NCI-H2029 treated with DMSO at 0.1 percent for 48 hours (cell line): ENCODE data around the gene SPOCK3.
"Not testable (repeated sequence)": the region's sequence is repeated elsewhere in the genome, so short reads cannot be mapped to it uniquely, and the experiment has no call there.

ENCODE experiments used
- DNase-seq: peaks from one replicate; lab custom pipeline; 2025; lab: John Stamatoyannopoulos, UW

Gene SPOCK3

DNA sequence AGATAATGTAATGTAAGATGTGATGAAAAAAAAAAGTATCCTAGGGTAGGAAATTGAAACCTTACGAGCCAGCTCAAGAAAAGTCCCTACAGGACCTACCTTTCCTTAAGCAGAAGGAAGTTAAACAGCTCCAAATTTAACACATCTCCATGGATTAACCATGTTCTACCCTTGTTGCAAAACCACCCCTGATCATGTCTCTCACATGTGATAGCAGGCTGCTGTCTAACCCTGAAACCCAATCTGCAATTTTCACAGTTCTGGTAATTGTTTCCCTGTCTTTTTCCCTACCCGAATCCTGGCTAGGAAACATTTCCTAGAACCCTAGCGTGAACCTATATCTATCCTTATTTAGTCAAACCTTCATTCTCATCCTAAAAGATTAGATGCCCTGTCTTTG, 198.9 kb downstream of the SPOCK3 start:
- DNase-seq: no peak

DNA sequence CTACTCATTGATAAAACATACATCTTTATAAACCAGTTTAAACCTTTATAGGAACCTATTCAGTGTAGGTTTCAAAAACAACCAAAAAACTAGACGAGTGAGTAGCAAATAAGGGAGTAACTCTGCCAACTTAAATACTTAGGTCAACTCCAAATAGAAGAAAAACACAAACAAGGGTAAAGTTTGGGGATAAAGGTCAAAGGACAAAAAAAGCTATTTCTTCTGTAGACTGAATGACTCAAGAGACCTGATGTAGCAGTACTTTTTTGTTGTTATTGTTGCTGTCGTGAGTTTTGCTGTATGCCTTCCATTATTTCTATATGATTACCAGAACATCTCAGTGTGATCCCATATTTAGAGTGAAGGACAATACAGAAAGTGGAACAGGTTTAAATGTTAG, 199.3 kb downstream of the SPOCK3 start:
- DNase-seq: no peak

DNA sequence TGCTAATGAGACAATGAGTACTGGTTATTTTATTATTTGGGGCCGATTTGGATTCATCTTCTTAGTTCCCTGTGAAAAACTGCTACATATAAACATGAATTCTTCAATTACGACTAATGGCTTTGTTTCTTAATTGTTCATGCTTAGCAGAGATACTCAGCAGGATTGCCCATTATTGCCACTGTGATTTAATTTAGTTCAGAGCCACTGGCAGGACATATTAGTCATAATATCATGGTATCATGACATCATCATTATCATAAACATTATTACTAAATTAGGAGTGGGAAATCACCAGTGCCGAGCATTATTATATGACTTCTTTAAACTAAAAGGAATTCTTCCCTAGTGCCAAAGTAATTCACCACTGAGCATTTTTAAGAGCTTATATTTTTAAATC, 201.4 kb downstream of the SPOCK3 start:
- DNase-seq: no peak

DNA sequence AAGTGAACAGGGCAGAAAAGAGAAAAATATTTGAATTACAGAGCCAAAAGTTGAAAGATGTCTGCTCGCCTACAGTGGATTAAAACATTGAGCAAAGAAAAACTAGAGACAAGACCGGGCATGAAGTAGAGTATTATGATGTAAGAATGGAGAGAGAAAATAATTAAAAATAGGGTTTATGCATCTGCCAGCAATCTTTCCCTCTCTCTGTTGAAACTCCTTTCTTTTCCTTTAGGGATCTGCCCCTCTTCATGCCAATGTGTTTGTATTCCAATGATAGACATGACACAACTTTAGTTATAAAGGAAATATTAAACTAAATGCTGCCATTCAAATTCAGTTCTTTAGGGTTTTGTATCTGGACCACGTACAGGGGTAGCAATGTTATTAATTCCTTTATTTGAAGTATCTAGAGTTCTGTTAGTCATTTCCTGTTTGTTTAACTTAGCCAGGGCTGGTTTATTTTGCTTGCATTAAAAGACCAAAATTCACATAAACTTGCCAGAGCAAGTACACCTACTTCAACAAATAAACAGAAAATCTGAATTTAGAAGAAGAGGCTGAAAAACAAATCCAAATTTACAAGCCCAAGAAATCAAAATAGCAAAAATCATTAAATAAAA, 202.6 kb downstream of the SPOCK3 start:
- DNase-seq: no peak

DNA sequence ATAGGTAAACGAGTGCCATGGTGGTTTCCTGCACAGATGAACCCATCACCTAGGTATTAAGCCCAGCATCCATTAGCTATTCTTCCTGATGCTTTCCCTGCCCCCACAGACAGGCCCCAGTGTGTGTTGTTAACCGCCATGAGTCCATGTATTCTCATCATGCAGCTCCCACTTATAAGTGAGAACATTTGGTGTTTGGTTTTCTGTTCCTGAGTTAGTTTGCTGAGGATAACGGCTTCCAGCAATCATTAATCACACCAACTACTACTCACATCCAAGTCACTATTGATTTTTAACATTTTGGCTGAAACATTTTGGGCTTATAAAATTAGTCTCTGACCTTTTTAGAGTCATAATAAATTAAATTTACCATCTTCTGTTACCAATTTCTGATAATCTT, 205.3 kb downstream of the SPOCK3 start:
- no peak for DNase-seq

DNA sequence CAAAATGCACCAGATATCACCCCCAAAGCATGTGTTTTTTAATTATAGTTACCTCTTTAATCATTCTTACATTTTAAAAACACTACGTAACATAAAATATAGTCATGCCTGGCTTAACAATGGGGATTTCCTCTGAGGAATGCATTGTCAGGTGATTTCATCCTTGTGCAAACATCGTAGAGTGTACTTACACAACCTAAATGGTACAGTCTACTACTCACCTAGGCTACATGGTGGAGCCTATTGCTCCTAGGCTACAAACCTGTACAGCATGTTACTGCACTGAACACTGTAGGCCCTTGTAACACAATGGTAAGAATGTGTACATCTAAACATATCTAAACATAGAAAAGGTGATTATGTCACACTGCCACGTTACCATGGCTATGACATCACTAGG, 208.6 kb downstream of the SPOCK3 start:
- DNase-seq: peak; percentile 53

DNA sequence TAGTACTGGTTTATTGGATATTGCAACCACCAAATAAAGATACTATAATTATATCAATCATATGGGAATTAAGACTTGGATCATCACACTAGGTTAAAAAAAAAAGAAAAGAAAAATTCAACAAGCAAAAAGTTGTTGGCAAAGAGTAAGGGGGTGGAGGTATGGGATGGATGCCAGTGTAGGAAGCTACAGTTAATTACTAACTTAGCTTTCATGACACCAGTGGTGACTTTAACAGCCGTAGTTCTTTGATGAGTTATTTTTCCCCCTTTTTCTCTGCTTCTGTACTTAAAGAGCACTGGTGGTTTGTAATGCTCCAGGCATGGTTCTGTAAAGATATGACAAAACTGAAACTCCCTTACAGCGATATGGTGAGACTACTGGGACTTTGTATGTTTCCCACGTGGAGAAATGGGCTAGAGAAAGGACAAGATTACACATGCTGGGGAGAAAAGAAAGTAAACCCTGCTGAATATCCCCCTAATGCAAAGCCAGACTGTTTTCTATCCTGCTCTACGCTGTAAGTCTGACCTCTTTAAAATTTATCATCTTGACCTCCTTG, 210.8 kb downstream of the SPOCK3 start:
- DNase-seq: no peak

DNA sequence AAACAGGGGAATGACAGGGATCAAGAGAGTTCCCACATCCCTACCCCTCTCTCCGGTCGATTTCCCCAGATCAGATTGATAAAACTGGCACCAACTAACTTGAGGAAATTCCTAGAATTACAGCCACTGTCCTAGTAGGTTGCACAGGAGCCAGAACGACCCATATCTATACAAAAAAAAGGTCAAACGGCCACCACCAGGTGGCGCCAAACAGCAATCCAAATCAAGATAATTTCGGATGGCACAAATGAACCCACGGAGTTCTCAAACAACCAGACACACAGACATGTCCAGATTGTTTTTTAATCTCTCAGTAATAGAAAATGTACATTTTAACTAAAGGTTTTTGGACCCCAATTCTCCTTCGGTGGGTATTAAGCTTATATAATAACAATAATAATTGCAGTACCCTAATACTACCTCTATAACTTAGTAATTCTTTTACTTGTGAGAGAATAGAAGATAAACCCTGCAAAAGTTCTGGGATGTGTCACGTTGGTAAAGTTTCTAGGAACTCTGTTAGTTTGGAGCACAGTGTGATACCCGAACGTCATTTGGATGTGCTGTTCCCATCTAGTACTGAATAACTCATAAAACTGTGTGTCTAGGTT, 212.6 kb downstream of the SPOCK3 start:
- DNase-seq: peak; percentile 34

DNA sequence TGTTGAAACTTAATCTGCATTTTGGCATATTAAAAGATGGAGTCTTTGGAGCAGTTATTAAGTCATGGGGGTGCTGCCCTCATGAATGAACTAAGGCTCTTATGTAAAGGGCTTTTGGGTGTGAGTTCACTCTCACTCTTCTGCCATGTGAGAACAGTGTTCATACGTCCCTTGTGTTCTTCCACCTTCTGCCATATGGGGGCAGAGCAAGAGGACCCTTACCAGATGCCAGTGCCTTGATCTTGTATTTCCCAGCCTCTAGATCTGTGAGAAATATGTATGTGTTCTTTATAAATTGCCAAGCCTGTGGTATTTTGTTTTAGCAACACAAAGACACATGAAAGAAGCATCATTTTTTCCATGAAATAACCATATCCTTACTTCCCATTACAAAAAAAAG, 213.9 kb downstream of the SPOCK3 start:
- DNase-seq: no peak

DNA sequence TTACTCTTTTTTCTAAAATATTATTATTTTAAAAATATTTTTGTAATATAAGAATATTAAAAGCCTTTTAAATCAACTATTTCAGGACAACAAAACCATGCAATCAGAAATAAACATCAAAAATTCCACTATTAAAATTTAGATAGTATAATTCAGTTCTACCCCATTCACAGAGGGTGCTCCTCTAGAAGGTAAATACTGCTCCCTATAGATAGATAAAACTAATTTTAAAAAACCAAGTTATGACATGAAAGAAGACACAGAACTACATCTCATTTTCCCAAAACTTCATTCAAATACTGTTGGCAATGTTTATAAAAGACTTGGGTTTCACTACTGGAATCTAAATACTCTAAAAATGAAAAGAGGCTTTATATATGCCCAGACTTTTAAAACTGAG, 219.3 kb downstream of the SPOCK3 start:
- DNase-seq: no peak

DNA sequence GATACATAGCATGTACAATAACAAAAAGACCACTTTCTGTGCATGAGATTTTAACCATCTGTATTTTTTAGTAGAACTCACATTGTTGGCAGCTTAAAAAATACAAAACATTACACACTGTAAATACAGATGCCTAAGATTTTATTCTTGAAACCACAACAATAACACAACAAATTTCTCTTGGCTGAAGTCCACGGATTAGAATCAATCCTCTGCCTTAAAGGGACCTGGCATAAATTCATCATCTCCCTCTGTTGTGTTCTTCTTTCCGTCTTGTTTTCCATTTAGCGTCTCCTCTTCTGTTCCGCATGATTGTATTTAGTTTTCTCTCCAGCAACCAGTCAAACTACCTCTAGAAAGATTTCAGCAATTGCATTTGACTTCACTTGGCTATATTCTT, 231.0 kb downstream of the SPOCK3 start:
- DNase-seq: no peak

DNA sequence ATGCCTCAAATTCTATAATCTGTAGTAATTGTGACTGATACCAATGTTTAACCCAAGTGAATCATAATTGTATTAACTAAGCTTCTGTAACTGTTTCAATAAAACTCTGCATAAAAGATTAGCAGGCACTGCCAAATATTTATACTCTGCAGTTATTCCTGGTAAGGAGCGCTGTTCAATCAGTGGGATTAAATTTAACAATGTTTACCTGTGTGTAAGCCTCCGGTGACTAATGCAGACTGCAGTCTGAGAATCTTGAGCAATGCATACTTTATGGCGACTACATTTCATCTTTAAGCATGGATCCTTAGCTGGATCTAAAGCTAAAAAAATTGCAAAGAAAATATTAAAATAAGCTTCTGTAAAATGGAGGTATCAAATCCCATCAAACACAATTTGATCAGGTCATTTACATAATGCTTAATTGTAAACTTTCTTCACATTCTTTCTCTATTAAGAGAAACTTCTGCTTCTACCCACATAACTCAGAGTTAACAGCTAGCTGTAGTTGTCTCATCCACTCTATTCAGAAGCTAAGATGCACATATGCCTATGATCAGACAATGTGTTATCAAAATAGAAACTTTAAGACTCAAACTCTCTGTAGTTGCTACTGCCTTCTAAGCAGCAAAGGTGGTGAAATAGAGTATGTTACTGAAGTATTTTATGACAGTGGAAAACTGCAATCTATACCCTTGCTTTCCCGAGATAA, 234.0 kb downstream of the SPOCK3 start:
- no peak for DNase-seq

DNA sequence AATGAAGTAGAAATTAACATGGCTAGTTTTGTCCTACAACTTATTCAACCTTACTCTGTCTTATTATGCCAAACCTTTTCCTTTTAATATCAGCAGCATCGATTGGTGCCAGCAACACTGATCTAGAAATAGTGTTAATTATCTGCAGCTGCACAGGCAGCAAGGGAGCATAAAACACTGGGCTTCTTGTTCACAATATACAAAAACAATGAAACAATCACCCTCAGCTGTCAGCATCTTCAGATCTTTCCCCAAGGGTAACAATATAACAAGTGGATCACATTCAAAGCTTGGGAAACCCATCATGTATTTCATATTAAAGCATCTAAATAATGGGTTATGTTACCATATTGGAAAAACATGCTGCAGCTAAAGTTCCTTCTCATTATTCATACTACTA, 238.1 kb downstream of the SPOCK3 start:
- no peak for DNase-seq

DNA sequence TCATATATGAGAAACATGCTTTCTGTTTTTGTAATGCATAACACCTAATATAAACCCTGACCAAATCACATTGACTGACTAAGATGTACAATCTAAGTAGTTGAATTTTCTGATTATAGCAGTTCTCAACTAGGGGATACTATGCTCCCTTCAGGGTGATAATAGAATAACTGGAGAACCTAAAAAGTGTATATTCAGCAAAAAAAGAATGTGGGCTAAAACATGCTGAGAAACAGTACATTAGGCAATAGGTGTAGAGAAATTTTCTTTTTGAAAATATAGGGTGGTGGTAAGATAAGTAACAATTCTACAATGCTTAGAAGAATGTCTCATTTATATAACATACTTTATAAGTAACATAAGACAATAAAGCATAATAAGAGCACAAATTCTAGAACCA, 239.6 kb downstream of the SPOCK3 start:
- no peak for DNase-seq

DNA sequence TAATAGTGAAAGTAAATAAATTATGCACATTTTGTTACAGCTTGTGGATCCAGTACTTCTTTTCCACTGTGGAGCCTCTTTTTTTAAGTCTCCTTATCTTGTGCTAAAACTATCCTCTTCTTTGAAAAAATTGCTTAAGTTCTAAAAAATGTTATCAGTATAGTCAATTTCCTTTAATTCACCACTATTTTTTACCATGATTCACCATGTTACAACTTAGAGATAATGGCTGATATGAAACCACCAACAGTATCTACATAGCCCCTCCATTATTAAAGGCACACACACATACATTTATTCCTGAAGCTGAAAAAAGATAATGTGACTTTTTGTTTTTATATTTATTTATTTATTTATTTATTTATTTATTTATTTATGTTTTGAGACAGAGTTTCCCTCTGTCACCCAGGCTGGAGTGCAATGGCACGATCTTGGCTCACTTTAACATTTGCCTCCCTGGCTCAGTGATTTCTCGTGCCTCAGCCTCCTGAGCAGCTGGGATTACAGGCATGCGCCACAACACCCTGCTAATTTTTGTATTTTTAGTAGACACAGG, 243.2 kb downstream of the SPOCK3 start:
- DNase-seq: no peak

DNA sequence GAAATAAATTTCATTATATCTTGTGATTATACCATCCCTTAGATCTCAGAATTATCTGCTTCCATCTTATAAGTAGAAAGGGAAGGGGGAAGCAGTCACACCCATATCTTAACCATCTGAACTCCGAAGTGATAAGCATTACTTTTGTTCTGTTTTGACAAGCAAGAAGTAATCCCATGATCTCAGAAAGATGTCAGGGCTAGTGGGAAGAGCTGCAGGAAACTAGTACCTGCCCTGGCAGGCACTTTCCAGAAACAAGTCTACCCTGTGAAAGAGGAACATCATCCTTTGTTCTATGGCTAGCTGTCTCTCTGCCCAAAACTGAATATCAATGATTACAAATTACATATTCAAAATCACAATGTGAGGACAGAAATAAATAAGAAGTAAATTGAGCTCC, 244.4 kb downstream of the SPOCK3 start:
- DNase-seq: no peak

DNA sequence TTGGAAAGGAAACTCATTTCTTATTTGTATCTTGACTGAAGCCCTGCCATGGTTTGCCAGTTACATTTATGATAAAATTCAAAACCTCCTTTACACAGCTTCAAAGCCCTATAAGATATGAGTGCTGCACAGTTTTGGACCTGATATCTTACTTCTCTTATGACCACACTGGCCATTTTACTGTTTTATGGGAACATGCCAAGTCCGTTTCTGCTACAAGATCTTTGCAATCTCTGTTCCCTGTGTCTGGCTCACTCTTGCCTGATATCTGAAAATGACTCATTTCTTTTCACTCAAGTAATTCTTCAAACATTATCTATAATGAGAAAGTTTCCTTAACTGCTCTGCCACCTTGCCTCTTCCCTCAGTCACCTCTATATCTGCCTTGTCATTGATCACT, 247.3 kb downstream of the SPOCK3 start:
- DNase-seq: no peak

DNA sequence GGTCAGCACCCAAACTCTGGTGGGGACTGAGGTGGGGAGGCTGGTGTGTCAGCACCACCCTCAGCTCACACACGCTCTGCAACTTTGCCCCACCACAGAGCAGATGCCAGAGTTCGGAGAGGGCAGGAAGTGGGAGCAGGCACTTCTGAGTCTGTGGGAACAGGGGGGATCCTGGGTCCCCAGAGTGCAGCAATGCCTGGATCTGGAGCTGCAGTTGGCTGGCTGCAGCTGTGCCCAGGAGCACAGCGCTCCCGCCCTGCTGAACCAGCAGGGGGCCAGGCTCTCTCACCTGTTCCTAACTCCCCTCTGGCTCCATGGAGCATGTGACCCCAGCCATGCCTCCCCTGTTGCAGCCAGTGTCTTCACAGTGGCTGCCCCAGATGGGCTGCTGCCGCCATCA, 252.4 kb downstream of the SPOCK3 start:
- DNase-seq: no peak

DNA sequence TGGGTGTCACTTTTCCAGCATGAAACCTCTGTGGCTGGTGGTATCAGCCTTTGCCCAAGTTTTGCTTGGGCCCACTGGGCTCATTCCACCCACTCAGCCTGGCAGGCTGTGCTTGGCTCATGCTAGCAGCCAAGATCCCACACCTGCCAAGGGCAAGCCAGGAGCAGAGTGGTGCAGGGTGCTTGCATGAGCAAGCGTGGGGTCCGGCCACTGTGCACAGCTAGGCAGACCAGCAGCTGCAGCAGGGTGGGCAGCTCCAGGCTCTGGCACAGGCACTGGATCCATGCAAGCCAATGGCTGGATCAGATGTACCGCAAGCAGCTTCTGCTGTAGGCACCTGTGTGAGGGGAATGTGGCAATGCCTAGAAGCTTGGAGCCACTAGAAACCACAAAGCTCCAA, 253.9 kb downstream of the SPOCK3 start:
- no peak for DNase-seq

DNA sequence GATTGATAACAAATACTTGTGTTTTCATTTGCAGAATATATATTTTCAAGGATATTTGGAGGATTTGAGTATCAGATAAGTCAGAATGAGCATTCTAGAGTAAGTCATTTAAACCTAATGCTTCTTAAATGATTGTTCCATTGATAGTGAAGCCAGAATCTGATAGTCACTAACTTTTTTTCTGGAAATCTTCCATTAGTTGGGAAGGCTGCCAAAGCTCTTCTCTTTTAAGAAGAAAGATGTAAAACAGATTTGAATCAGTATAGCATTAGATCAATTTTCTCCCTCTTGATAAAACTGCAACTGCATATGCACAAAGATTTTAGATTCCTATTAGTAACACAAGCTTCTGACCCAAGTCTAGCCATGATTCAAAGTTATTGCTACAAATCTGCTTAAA, 256.7 kb downstream of the SPOCK3 start:
- DNase-seq: no peak

DNA sequence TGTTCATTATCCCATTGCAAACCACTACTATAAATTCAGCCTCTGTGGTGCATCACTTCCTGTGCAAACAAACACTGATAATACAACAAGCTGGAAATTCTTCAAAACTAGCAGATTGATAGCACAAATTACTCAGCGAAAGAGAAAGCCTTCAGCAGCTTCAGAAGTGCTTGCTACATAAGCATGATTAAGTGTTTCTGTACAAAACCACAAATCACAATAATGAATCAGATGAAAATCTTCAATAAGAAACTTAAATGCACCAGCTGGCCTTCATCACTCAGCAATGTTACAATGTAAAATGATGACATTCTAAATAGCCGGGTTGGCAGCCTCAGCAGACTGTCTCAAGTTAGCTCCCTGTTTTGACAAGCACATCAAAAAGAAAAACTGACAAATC, 262.2 kb downstream of the SPOCK3 start:
- DNase-seq: no peak

DNA sequence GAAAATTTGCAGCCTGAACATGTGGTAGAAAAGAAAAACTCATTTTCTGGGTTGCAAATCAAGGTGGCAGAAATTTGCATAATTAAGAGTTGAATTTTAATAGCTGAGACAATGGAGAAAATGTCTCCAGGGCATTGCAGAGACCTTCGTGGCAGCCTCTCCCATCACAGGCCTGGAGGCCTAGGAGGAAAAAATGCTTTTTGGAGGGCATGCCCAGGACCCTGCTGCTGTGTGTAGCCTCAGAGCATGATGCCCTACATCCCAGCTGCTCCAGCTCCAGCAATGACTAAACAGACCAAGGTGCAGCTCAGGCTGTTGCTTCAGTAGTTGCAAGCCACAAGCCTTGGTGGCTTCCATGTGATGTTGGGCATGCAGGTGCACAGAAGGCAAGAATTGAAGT, 266.1 kb downstream of the SPOCK3 start:
- not testable (repeated sequence) for DNase-seq

DNA sequence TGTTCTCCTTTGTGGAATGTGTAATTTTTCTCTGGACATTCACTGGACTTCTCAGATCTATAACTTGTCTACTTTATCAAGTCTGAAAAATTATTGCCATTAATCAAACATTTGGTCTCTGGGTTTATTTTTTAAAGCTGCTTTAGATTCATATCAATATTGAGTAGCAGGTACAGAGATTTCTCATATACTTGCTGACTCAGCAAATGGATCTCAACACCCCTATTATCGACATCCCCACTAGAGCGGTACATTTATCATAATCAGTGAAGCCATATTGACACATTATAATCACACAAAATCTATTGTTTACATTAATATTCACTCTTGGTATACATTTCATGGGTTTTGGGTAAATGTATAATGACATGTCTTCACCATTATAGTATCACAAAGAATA, 268.7 kb downstream of the SPOCK3 start:
- DNase-seq: no peak
